ENCODE data around the gene CFAP52.
"Not testable (repeated sequence)": the region's sequence is repeated elsewhere in the genome, so short reads cannot be mapped to it uniquely, and the experiment has no call there.

The CFAP52 gene, protein sequence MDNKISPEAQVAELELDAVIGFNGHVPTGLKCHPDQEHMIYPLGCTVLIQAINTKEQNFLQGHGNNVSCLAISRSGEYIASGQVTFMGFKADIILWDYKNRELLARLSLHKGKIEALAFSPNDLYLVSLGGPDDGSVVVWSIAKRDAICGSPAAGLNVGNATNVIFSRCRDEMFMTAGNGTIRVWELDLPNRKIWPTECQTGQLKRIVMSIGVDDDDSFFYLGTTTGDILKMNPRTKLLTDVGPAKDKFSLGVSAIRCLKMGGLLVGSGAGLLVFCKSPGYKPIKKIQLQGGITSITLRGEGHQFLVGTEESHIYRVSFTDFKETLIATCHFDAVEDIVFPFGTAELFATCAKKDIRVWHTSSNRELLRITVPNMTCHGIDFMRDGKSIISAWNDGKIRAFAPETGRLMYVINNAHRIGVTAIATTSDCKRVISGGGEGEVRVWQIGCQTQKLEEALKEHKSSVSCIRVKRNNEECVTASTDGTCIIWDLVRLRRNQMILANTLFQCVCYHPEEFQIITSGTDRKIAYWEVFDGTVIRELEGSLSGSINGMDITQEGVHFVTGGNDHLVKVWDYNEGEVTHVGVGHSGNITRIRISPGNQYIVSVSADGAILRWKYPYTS

DNA sequence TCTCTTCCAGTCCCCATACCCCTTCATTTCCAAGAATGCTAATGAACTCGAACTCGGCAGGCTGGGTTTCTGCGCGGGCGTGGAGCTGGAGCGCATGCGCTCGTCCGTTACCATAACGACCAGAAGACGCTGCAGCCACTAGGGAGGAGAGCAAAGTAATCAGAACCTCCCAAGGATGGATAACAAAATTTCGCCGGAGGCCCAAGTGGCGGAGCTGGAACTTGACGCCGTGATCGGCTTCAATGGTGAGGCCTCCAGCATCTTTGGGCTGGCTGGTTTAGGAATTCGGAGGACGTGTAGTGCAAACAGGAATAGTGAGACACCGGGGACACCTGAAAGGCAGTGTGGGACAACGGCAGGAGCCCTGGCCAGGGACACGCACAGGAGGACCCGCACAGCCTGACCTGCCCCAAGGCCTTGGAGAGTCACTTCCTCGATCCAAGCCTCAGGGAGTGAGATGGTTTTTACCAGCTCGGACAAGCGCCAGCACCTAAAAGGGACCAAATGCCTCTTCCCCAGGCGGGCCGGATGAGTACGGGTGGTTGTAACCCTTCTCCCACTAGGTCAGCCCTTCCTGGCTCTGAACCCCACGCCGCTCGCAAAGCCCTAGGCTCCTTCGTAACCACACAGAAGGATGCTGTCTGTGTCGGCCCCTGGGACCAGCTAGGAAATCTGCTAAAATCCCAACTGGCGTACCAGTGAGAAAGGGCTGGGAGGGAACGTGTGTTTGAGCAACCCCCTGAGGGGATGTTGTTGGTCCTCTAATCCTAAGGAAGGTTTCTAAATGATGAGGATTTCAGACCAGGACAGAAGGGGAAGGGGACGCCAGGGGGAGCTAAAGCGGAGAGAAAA, at the start of gene CFAP52:
TSS of gene CFAP52 (plus strand) at position 122 of the 852 bp plus-strand sequence. CDS start at position 176, 54 bp downstream.
- peak; percentile 5 for DNase-seq

DNA sequence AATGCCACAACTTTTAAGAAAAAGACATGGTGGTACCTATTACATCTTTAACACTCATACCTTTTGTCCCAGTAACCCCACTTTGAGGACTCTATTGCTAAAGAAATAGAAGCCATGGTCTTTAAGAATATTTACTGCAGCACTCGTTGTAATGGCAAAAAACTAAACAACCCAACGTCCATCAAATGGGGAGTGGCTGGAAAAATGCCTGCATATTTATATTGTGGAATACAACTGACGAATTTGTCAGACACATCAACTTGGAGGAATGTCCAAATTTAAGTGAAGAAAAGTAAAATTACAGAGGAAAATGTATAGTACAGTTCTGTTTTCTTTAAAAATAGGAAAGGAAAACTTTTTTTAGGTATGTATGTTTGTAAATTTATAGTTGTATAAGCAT, 48.7 kb upstream of the CFAP52 start:
- no peak for DNase-seq

DNA sequence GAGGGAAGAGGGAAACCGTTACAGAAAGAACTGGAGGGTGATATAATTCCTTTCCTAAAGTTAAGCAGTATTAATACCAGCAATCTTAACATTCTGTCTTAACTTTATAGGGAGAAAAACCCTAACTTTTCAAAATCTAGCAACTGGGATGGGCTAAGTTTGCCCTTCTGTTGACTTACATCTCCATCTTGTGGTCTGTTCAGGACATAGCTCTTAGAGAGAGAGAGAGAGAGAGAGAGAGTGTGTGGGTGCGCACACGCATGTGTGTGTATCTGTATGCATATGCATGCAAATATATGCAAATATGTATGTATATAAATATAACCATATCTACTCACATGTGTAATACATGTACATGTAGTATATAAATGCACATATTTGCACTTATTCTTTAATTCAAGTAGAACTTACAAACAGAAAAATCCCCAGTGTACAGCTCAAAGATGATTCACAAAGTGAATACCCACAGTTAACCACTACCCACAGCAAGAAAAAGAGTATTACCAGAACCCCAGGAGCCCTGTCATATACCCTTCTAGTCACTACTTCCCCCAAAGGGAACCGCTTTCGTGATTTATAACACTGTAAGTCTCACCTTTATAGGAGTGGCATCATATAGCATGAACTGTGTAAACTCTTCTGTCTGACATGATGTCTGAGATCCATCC, 47.3 kb upstream of the CFAP52 start:
- DNase-seq, result no peak

DNA sequence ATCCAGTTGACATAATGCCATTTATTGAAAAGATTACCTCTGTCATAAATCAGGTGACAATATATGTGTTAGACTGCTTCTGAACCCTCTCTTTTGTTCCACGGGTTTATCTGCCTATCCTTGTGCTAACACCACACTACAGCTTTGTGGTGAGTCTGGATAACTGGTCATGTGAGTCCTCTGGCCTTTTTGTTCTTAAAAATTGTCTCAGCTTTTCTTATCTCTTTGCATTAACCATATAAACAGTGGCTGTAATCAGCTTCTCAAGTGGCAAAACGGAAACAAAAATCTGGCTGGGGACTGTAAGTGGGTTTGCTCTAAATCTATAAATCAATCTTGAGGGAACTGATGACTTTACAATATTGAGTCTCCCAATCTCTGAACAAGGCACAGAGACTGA, 45.4 kb upstream of the CFAP52 start:
- no peak for DNase-seq

DNA sequence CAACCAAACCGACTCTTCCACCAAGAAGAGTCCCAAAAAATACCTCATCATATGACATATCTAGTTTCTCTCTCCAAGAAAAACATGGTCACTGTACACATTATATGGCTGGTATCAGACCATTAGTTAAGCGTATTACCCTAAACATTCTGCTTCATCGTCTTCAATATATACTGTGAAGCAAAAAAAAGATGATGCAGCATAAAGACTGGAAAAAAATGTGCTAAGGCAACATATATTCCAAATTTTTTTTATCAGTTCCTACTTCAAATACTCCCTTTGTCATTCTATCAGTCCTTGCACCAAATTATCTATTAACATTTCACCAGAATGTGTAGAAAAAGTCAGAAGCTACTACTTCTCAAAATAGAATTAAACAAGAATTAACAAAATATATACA, 43.7 kb upstream of the CFAP52 start:
- DNase-seq, result no peak

DNA sequence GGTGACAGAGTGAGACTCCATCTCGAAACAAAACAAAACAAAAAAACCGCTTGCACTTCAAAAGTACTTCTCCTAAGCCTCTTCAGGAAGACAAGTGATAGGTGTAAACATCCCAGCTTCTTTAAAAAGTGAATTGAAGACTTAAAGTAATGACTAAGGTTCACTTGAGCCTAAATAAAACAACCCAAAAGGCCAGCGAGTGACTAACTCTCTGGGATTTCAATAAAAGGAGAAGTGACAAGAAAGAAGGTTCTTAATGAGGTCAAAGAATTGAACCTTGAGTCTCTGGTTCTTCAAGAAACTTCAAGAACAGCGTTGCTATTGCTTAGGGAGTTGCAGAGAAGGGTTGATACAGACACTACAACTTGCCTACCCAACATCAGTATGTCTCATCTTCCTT, 43.0 kb upstream of the CFAP52 start:
- DNase-seq, result no peak

DNA sequence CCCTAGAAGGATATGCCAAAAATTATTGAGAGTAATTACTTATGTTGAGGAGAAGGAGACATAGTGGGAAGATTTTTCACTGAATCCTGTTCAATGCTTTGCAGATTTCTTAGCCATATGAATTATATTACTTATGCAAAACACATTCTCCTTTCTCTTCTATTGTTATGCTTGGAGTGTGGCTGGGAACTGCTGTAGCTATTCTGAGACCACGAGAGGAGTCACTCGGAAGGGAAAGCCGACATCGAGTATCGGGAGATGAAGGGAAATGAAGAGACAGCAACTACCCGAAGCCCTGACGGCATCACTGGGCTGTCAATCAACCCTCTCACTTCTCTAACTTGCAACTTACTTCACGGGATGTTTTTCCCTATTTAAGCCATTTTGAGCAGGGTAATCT, 40.4 kb upstream of the CFAP52 start:
- no peak for DNase-seq

DNA sequence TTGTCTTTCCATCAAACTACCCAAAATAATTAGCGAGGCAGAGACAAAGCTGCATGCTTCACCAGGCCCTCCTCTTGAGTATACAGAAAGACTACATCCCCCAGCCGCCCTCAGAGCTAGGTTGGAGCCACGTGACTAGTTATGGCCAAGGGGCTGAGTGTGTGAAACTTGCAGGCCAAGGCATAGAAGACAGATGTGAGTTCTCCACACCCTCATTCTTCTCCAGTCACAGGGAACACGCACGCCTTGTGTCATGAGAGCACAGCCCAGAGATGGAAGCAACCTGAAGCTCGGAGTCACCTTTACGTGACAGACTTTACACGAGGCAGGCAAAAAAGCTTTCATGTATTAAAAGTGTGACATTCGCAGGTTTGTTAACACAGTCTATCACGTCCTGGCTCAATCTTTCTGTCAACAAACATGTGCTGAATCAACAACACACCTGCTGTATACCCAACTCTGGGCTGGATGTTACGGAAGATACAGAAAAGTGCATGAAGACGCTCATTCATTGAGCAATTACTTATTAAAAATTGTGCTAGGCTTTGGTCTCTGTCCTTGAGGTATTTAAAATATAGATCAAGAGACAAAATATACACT, 39.2 kb upstream of the CFAP52 start:
- DNase-seq, result no peak

DNA sequence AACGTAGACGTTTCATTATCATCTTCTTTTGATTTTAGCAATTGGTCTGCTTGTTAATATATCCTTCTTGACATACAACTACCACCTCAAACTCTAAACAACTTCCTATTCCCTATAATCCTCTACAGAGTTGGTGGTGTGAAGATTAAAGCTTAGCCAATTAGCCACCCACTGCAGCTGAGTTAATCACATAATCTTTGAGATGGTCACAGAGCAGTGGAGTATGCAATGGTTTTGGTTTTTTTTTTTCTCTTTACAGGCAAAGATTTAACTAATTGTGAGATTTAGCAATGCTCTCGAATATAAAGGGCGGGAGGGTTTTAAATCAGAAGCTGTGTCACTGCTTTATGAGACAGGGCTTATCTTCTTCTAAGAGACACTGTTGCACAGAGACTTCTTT, 37.8 kb upstream of the CFAP52 start:
- DNase-seq, result no peak

DNA sequence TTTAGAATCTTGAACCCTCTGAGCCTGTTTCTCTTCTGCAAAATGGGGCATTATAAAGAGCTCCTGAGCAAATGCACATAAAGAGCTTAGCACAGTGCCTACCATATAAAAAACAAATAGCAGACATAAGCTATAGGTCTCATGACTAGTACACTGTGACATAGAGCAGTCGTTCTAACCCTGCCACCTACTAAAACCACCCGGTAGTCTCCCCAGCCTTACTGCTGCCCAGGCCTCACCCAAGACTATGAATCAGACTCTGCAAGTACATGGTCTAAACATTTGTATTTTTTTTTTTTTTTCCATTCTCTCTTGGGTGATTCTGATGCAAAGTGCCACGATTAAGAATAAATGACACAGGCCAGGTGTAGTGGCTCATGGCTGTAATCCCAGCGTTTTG, 34.7 kb upstream of the CFAP52 start:
- no peak for DNase-seq

DNA sequence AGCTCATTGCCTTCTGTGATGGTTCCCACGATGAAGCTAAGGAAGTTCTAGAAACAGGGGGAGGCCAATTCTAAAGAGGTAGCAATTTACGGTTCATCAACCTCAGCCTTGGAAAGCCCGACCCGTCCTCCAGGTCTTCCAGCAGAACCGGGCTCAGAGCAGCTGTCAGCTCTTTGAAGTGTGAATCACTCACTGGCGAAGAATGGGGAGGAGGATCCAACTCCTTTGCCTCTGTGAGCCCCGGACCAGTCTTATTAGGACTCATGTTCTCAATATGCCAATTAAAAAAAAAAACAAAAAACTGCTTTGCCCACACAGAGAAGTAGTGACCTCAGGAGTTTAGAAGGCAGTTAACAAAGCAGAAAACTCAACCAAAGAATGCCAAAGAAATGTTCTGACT, 32.2 kb upstream of the CFAP52 start:
- no peak for DNase-seq

DNA sequence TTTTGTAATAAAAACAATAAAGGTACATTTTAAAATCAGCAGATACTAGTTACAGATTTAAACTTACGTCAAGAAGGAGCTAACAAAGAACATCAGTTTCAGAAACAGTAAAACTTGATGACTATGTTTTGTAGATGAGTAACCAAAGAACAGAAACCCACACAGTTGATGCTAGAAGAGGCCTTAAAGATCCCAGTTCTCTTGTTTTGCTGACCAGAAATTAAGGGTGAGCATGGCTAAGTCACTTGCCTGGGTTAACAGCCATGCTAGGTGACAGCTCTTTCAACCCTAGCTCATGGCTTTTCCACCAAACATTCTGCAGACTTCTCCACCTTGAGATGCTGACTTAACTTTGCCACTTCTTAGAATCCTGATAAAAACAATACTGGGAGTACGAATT, 27.2 kb upstream of the CFAP52 start:
- no peak for DNase-seq

DNA sequence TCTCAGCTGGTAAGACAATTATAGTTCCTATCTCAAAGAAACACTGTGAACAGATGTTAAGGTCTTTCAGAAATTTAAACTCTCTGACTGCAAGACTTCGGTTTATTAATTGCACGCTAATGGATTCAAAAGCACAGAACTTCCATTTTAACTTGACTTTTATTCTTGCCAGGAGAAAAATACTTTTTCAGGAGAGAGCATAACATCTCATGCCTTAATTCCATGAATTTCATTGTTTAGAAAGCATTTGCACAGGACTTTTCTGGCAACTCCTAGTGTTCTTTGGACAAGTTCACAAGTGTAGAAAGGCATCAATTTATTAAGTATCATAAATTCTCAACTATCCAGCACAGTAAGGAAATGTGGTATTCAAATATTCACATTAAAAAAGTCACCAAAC, 23.3 kb upstream of the CFAP52 start:
- DNase-seq, result no peak

DNA sequence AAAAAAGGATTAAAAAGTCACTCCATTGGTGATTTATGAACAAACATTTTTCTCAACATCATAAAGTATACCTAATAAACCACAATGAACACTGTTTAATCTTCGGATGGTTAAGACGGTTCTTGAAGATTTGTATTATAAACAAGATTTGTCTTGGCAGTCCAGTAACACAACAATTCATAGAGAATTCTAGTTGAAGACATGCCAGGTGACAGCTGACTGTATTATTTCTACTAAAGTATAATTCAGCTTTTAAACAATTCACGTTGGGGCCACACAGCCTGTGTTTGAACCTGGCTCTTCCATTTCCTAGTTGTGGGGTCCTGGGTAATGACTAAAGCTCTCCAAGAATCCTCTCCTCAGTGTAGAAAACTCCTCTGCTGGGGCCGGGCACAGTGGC, 22.8 kb upstream of the CFAP52 start:
- DNase-seq, result no peak

DNA sequence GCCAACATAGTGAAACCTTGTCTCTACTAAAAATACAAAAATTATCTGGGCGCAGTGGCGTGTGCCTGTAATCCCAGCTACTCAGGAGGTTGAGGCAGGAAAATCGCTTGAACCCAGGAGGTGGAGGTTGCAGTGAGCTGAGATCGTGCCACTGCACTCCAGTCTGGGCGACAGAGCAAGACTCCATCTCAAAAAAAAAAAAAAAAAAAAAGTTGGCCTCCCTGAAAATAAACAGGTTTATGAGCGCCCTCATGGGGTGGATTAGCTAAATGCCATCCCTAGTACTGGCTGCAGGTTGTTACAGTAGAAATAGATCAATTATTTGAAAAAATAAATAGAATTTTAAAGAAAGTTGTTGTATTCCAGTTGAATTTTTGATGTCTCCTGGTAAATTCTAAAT, 21.7 kb upstream of the CFAP52 start:
- not testable (repeated sequence) for DNase-seq

DNA sequence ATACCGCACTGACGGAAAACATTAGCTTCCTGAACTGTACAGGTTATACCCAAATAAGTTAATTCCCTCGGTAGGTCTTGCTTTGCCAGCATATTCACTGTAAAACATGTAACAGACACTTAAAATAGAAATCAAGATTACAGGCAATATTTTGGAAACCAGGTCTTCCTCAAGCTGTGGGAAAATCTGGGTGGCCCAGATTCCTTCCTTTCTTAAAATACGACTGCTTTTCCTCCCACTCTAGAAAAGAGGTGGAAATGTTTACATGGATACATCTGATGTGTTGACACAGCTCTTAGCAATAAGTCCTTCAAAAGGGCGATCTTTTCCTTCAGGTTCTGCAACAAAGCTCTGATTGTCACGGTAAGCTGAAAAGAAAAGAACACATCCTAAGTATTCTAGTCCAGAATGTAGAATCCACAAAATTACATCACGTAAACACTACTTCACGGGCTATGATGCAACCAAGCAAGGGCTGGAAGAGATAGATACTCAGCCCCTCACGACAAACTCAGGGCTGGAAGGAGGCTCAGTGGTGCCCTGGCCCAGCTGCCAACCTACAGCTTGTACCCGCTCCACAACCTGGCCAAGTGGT, 19.2 kb upstream of the CFAP52 start:
- no peak for DNase-seq

DNA sequence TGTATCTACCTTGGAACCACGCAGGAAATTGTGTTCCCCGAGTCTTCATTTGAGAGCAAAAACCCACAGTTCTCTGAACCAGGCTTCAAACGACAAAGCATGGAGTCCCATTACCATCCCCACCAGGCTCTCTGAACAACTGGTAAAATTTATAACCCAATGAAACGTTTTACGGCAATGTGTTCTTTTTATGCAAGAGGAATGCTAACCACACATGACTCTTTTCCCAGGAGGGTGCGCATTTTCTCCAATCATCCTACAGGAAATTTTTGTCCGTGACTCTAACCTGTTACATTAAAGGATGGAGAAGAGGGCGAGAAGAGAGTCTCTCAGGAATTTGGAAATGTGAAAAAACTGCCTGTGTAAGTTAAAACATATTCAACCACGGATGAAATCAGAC, 18.6 kb upstream of the CFAP52 start:
- DNase-seq, result no peak

DNA sequence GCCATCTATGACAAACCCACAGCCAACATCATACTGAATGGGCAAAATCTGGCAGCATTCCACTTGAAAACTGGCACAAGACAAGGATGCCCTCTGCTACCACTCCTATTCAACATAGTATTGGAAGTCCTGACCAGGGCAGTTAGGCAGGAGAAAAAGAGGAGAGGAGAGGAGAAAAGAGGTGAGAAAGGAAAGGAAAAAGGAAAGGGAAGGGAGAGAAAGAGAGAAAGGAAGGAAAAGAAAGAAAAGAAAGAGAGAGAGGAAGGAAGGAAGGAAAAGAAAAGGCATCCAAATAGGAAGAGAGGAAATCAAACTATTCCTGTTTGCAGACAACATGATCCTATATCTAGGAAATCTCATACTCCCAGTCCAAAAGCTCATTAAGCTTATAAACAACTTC, 12.3 kb upstream of the CFAP52 start:
- no peak for DNase-seq

DNA sequence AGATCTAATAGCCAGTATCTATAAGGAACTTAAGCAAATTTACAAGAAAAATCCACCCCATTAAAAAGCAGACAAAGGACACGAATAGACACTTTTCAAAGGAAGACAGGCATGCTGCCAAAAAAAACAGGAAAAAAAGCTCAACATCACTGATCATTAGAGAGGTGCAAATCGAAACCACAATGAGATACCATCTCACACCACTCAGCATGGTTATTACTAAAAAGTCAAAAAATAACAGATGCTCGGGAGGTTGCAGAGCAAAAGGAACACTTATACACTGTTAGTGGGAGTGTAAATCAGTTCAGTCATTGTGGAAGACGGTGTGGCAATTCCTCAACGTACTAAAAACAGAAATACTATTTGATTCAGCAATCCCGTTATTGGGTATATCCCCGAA, 10.4 kb upstream of the CFAP52 start:
- DNase-seq, result peak; percentile 4

DNA sequence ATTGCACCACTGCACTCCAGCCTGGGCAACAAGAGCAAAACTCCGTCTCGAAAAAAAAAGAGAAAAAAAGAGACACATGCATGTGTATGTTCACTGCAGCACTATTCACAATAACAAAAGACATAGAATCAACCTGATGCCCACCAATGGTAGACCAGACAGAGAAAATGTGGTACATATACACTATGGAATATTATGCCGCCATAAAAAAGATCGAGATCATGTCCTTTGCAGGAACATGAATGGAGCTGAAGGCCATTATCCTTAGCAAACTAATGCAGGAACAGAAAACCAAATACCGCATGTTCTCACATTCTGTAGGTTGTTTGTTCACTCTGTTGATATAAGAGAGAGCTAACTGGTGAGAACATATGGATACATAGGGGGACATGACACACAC, 9.7 kb upstream of the CFAP52 start:
- DNase-seq, result not testable (repeated sequence)

DNA sequence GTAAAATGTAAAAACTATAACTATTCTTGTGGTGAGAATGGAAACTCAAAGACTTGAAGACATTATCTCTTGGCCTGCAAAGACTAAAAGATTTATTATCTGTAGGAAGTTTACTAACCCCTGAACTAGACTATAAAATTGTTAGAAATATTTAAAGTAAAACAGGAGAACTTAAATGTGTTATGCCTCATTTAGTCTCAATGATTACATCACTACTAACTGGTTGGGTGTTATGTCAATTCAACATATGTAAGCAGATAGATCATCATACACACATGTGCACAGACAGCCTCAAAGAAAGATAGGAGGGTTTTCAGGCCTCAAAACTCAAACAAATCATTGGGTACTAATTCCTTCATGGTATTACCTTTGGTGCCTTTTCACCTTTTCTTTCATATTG, 8.4 kb upstream of the CFAP52 start:
- DNase-seq, result no peak

DNA sequence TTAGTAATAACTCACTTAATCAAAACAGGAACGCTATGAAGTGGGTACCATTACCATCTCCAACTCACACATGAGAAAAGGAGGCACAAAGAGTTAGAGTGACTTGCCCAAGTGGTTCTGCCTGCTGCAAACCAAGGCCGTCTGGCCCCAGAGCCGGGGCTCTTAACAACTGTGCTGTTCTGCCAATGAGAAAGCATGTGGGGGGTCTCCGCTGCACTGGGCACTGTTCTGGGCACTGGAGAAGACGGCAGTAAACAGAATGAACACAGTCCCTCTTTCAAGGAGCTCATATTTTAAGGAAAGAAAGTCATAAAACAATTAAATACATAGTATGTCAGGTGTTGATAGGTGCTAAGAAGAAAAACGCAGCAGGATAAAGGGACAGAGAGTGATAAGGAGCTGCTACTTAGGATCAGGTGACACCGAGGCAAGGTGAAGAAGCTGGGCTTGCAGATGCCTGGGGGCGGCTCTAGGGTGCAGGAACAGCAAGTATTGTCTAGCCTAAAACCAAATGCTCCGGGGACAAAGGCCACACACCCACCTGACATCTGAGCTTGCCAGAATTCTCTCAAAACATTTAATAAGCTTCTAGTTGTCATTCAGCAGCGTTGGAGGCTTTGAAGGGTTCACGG, 7.4 kb upstream of the CFAP52 start:
- DNase-seq, result no peak
